GM21515 (cell line): Measurements from ENCODE around the gene RELT.
A peak's percentile ranks its signal among the peaks of the same experiment; 100 is the strongest.

Experiments used
- ATAC-seq: cut with Tn5 transposase; IDR thresholded peaks from one replicate; pipeline ENCODE4 v1.9.1; 2021; ENCODE audit not compliant: unreplicated experiment

RELT gene

GRCh38 chr11:73372375-73372993 lies 3.7 kb upstream of the RELT start:
- no peak for ATAC-seq

DNA sequence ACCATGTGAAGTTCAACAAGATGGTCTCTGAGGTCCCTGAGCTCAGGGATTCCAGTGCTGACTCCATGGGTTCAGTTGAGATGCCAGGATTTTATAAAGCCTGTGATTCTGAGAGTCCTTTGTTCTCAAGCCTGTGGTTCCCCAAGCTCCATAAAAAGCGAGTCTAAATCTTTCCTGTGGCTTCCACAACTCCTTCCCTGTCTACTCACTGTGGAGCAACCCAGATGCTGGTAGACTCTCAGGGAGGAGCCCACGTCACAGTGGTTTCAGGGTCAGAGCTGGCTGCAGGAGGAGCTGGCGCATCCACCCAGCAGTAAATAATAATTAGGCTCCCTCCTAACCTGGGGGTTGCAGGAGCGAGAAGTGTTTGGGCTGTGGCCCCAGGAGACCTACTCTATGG lies 2.0 kb upstream of the RELT start:
- no peak for ATAC-seq

GRCh38 chr11:73375830-73376159 lies 404 bp upstream of the RELT start:
- ATAC-seq, result no peak

DNA sequence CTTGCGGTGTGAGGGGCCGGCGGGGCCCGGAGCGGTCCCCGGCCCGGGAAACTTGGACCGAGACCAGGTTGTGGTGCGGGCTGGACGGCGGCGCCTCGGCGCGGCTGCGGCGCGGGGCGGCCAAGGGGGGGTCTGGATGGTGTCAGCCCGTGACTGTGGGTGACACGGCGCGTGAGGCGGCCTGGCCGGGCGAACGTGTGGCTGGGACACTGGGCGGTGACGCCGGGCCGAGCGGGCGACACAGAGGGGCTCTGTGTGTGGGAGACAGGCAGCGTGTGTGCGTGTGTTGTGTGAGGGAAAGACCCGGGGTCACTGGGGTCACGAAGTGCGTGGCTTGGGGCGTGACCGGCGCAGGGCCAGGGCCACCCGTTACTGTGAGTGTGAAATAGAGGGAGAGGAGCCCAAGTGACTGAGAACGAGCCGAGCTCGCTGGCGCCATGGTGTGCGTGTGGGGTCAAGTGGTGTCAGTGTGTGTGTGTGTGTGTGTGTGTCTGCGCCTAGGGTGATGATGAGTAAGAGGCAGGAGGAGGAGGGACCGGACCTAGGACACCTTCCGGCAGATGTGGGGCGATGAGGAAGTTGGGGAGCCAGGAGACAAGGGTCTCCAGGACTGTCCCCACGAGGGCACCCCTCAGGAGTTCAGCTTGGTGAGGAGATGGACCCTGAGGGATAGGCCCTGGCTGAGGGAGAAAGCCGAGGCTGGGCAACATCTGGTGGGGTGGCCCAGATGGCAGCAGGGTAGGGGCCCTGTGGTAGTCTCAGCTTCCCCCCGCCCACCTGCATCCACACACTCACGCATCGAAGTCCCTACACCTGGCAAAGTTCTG lies 817 bp downstream of the RELT start:
- ATAC-seq, result peak; percentile 5

DNA sequence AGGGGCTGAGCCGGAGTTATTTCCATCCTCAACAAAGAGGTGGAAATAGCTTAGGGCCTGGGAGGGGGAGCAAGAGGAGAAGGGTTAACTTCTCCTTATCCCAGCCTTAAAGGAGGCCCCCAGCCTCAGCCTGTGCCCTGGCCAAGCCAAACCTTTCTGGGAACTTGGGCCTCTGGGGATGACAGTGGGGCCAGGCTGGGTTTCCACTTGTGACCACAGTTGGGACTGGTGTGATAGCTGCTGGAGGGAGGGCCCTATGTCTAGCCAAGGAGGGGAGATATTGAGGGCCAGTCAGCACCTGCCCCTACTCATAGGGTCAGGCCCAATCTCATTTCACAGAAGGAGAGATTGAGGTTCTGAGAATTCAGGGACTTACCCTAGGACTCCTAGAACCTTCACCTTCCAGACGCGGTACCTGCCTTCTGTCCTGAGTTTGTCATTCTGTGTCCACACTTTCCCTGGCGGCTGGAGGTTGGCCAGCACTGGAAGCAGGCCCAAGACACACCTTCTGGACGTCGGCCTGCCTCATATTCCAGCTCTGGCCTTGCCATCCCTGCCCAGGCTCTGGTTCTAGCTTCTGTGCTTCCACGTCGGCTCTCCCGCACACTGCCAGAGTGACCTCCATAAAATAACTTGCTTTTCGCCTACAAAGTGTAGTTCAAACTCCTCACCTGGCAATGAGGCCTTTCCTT lies 3.1 kb downstream of the RELT start:
- ATAC-seq, result no peak

GRCh38 chr11:73380331-73380730 lies 4.1 kb downstream of the RELT start:
- ATAC-seq, result no peak

DNA sequence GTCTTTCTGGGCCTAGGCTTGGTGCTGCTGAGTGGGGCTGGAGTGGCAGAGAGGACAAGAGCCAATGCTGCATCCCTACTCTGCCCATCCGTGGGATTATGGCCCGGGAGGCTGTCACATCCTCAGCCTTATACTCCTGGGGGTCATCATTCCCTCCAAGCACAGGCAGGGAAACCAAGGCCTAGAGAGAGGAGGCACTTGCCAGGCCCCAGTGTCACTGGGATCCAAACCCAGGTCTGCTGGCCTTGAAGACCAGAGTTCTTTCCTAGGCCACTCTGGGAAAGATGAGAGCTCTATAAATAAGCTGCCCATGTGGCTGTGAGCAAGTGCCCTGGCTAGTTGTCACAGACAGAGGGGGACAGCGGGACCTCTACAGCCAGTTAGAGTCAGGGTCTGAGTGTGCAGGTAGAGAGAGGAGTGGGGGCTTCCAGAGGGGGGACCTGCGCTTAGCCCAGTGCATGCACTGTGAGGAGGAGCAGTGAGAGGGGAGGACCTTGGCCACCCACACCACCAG lies 4.8 kb downstream of the RELT start:
- ATAC-seq, result no peak

DNA sequence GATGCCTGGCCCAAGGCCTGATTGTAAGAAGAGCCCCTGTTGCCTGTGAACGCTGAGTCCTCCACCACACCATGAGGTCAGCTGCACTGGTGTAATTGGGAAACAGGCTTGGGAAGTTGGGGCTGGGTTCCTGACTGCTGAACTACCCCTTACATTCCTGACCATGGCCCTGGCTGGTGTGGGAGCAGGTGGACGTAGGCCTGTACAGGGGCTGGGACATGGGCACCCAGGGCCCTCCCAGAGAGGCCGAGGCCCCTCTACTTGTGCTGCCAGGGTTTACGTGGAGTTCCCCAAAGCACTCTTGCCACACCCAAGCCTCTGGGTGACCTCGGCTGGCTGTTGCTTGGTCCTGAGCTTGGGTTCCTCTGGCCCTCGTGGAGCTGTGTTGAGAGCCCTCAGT lies 5.4 kb downstream of the RELT start:
- ATAC-seq, result no peak

DNA sequence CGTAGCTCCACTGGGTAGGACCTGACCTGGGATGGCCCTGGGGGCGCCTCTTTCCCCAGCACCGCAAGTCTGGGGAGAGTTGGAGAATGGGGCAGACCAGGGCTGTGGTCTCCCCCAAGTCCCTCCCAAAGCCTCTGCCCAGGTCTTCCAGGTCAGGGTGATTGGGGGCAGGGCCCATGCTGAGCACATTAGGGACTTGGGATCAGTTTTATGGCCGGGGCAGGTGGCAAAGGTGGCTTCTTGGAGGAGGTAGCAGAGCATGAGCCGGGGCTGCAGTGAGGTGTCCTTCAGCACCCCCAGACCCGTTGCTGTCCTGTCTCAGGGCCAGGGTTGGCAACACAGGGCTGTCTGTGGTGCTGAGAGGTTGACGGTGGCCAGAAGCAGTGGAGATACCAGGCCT lies 6.0 kb downstream of the RELT start:
- ATAC-seq, result no peak

GRCh38 chr11:73382747-73383146 lies 6.5 kb downstream of the RELT start:
- ATAC-seq, result no peak

GRCh38 chr11:73383249-73384124 lies 7.3 kb downstream of the RELT start:
- ATAC-seq, result no peak

- no peak for ATAC-seq
Observed at GRCh38 chr11:73384125-73384441, 7.9 kb downstream of the RELT start.

GRCh38 chr11:73384531-73384871 lies 8.3 kb downstream of the RELT start:
- ATAC-seq, result no peak

- peak; percentile 34 for ATAC-seq
Observed at GRCh38 chr11:73384872-73385689, 8.9 kb downstream of the RELT start.

DNA sequence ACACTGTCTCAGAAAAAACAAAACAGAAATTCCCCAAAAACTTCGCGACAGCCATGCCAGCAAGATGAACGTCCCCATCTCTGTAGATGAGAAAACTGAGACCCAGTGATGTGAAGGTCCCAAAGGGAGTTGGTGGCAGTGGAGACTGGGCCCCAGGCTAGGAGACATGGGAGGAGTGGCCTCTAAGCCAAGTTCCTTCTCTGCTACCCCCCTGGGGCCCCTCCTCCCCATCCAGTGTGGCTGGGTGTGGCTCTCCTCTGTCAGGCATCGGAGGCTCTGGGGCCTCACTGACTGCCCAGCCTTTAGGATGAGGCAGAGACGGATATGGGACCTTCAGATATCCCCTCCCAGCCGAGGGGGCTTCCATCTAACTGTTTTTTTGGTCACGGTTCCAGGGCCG lies 9.8 kb downstream of the RELT start:
- ATAC-seq, result no peak

- no peak for ATAC-seq
Observed at GRCh38 chr11:73386546-73386945, 10.3 kb downstream of the RELT start.

DNA sequence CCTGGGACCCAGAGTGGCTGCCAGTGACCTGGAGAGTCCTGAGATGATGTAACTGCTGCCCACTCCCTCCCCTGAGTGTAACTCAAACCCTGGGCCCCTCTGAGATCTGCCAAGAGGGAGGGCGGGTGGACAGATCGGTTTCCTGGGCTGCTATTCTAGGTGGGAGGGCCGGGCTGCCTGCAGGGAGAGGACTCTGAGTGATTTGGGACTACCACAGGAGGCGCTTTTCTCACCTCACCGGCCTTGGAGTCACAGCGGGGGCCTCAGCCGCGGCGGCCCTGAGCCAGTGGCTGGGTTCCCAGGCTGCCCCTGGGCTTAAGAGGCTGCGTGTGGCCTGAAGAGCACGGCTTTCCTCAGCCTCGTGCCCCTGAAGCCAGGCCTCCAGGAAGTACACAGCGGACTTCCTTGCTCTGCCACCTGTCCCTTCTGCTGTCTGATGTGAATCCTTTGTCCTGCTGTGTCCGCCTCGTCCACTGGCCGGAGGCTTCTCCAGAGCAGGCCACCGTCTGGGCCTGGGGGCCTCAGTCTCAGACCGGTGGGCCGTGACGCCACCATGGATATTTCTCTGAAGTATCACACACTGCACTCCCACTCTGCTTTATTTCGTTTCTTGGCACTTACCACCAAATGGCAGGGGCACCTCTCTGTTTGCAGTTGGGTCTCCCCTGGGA lies 11.5 kb downstream of the RELT start:
- ATAC-seq, result no peak

GRCh38 chr11:73388265-73389133 lies 12.3 kb downstream of the RELT start:
- ATAC-seq, result no peak

DNA sequence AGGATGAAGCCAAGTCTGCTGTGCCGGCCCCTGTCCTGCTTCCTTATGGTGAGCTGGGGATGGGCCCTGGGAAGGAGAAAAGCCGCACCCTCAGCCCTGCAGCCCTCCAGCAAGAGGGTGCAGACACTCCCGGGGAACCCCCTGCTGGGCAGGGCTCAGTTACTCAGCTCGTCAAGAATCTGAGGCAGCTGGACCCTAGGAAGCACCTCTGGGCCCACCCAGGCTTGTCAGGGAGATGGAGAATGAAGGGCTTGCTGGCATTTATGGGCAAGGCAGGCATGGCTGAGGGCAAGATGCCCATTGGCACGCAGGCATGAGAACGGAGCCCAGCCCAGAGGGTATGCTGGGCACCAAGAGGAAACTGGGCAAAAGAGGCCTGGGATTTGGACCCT lies 12.9 kb downstream of the RELT start:
- ATAC-seq, result no peak
